ENCODE data around the gene DPEP1.
"Not testable (repeated sequence)": the region's sequence is repeated elsewhere in the genome, so short reads cannot be mapped to it uniquely, and the experiment has no call there.

DPEP1 gene

GRCh38 chr16:89668790-89669158, 55.3 kb downstream of the DPEP1 start:
- Histone ChIP-seq H3K4me1 (ENCODE audit: low read length) (no peaks in the 10 kb centered on the region), H3F3A (ENCODE audit: insufficient read depth, low read length) (no peaks in the 10 kb centered on the region), H2AFZ (ENCODE audit: low read length) (no peak overlapping the region), H3K79me2 (ENCODE audit: low read length) (no peaks in the 10 kb centered on the region), H3K4me2 (ENCODE audit: low read depth, low read length) (no peak overlapping the region), H3K27me3 (replicated peaks; ENCODE audit: insufficient read depth, low read length) (no peaks in the 10 kb centered on the region), H3K9ac (ENCODE audit: low read length) (no peak overlapping the region), H3K27ac (ENCODE audit: low read length) (no peak overlapping the region), H3K9me2 (replicated peaks; ENCODE audit: insufficient read depth, low read length) (no peaks in the 10 kb centered on the region), H4K20me1 (ENCODE audit: insufficient read depth, low read length) (no peaks in the 10 kb centered on the region), H3K9me3 (replicated peaks; ENCODE audit: insufficient read depth, low read length) (no peaks in the 10 kb centered on the region), H3K4me3 (ENCODE audit: low read length) (no peak overlapping the region), H3K36me3 (replicated peaks; ENCODE audit: insufficient read depth, low read length) (no peaks in the 10 kb centered on the region)
- no peak for TF ChIP-seq EZH2 (optimal IDR thresholded peaks at IDR 0.05; ENCODE audit: low read depth, low read length)
- TF ChIP-seq CTCF (IDR thresholded peaks at IDR 0.05; ENCODE audit: low read length): no peak
- no peak for TF ChIP-seq EZH2phosphoT487 (IDR thresholded peaks at IDR 0.05; ENCODE audit: low read length)
- DNase-seq: no peak

GRCh38 chr16:89669755-89670154, 56.3 kb downstream of the DPEP1 start:
- no peaks in the 10 kb centered on the region for H3K79me2 ChIP-seq (ENCODE audit: low read length)
- DNase-seq: no peak
- no peaks in the 10 kb centered on the region for H4K20me1 ChIP-seq (ENCODE audit: insufficient read depth, low read length)
- H3K4me1 ChIP-seq (ENCODE audit: low read length): no peaks in the 10 kb centered on the region
- H3K9ac ChIP-seq (ENCODE audit: low read length): no peak overlapping the region
- TF ChIP-seq EZH2phosphoT487 (IDR thresholded peaks at IDR 0.05; ENCODE audit: low read length) (no peak), EZH2 (optimal IDR thresholded peaks at IDR 0.05; ENCODE audit: low read depth, low read length) (no peak), CTCF (IDR thresholded peaks at IDR 0.05; ENCODE audit: low read length) (no peak)
- H3K4me2 ChIP-seq (ENCODE audit: low read depth, low read length): no peak overlapping the region
- H3K9me2 ChIP-seq (replicated peaks; ENCODE audit: insufficient read depth, low read length): no peaks in the 10 kb centered on the region
- no peaks in the 10 kb centered on the region for H3F3A ChIP-seq (ENCODE audit: insufficient read depth, low read length)
- no peaks in the 10 kb centered on the region for H3K9me3 ChIP-seq (replicated peaks; ENCODE audit: insufficient read depth, low read length)
- no peaks in the 10 kb centered on the region for H3K27me3 ChIP-seq (replicated peaks; ENCODE audit: insufficient read depth, low read length)
- H3K36me3 ChIP-seq (replicated peaks; ENCODE audit: insufficient read depth, low read length): no peaks in the 10 kb centered on the region
- H3K27ac ChIP-seq (ENCODE audit: low read length): no peak overlapping the region
- H3K4me3 ChIP-seq (ENCODE audit: low read length): no peak overlapping the region
- H2AFZ ChIP-seq (ENCODE audit: low read length): no peak overlapping the region

GRCh38 chr16:89670496-89671431, 57.3 kb downstream of the DPEP1 start:
- DNase-seq: no peak

GRCh38 chr16:89671565-89671964, 58.1 kb downstream of the DPEP1 start:
- H3K4me2 ChIP-seq (ENCODE audit: low read depth, low read length); H3K27me3 ChIP-seq (replicated peaks; ENCODE audit: insufficient read depth, low read length); H3F3A ChIP-seq (ENCODE audit: insufficient read depth, low read length); H3K4me1 ChIP-seq (ENCODE audit: low read length); H4K20me1 ChIP-seq (ENCODE audit: insufficient read depth, low read length); H3K9ac ChIP-seq (ENCODE audit: low read length); H3K9me2 ChIP-seq (replicated peaks; ENCODE audit: insufficient read depth, low read length); H3K9me3 ChIP-seq (replicated peaks; ENCODE audit: insufficient read depth, low read length); H2AFZ ChIP-seq (ENCODE audit: low read length); H3K27ac ChIP-seq (ENCODE audit: low read length); H3K4me3 ChIP-seq (ENCODE audit: low read length); H3K36me3 ChIP-seq (replicated peaks; ENCODE audit: insufficient read depth, low read length); H3K79me2 ChIP-seq (ENCODE audit: low read length); DNase-seq: not testable (repeated sequence)

More at GRCh38 chr16:89670496-89671431, 57.3 kb downstream of the DPEP1 start:
- Histone ChIP-seq H3K9me2 (replicated peaks; ENCODE audit: insufficient read depth, low read length) (no peaks in the 10 kb centered on the region), H3F3A (ENCODE audit: insufficient read depth, low read length) (no peaks in the 10 kb centered on the region), H3K27ac (ENCODE audit: low read length) (no peak overlapping the region), H3K27me3 (replicated peaks; ENCODE audit: insufficient read depth, low read length) (no peaks in the 10 kb centered on the region), H3K4me1 (ENCODE audit: low read length) (no peaks in the 10 kb centered on the region), H2AFZ (ENCODE audit: low read length) (no peak overlapping the region), H3K9me3 (replicated peaks; ENCODE audit: insufficient read depth, low read length) (no peaks in the 10 kb centered on the region), H4K20me1 (ENCODE audit: insufficient read depth, low read length) (no peaks in the 10 kb centered on the region), H3K4me3 (ENCODE audit: low read length) (no peak overlapping the region), H3K4me2 (ENCODE audit: low read depth, low read length) (no peak overlapping the region), H3K36me3 (replicated peaks; ENCODE audit: insufficient read depth, low read length) (no peaks in the 10 kb centered on the region), H3K9ac (ENCODE audit: low read length) (no peak overlapping the region), H3K79me2 (ENCODE audit: low read length) (no peaks in the 10 kb centered on the region)
- no peak for TF ChIP-seq EZH2phosphoT487 (IDR thresholded peaks at IDR 0.05; ENCODE audit: low read length)
- no peak for TF ChIP-seq EZH2 (optimal IDR thresholded peaks at IDR 0.05; ENCODE audit: low read depth, low read length)
- TF ChIP-seq CTCF (IDR thresholded peaks at IDR 0.05; ENCODE audit: low read length): no peak

All from MM.1S (cell line).